Measurements from ENCODE around the gene CPEB1. TPM values are rescaled to one million over a fixed set of nuclear protein-coding genes. Genes with fewer than 3 reads are reported as not detected.

CPEB1 gene
- total RNA-seq, 3 donors from 2014 or later (not counting 1 experiment from before 2014, with no cell fraction given): not detected

GRCh38 chr15:82570721-82571508, 76.2 kb downstream of the CPEB1 start:
- H3K27me3 Mint-ChIP-seq (ENCODE audit: low read depth in 2 of 2): peaks cover 28 to 40% of the 10 kb centered on the region in 2 donors
- H3K27ac Mint-ChIP-seq: no peak overlapping the region
- no peaks in the 10 kb centered on the region for H3K4me1 Mint-ChIP-seq

GRCh38 chr15:82569834-82570233, 77.3 kb downstream of the CPEB1 start:
- no peak for DNase-seq
- H3K9me3 Mint-ChIP-seq: no peaks in the 10 kb centered on the region
- H3K27me3 Mint-ChIP-seq (ENCODE audit: low read depth in 2 of 2): peaks cover 23 to 30% of the 10 kb centered on the region in 2 donors
- Histone ChIP-seq H3K4me3 (ENCODE audit: low read length) (no peak overlapping the region), H3K27ac (ENCODE audit: low read length) (no peak overlapping the region), H3K4me1 (ENCODE audit: control insufficient read depth, insufficient read depth, low read length) (no peaks in the 10 kb centered on the region), H3K9me3 (ENCODE audit: control insufficient read depth, insufficient read depth, low read length) (no peaks in the 10 kb centered on the region), H3K27me3 (ENCODE audit: control insufficient read depth, insufficient read depth, low read length) (peaks cover 3% of the 10 kb centered on the region), H3K36me3 (ENCODE audit: control insufficient read depth, insufficient read depth, low read length) (no peaks in the 10 kb centered on the region)
- H3K27ac Mint-ChIP-seq: no peak overlapping the region
- 91% methylated on average over 4 of the region's 4 CpGs for WGBS (ENCODE audit: insufficient coverage)
- no peak overlapping the region for H3K4me3 Mint-ChIP-seq
- H3K4me1 Mint-ChIP-seq: no peaks in the 10 kb centered on the region
- H3K36me3 Mint-ChIP-seq: no peaks in the 10 kb centered on the region
- ATAC-seq: no peak
- no peak for TF ChIP-seq CTCF (IDR thresholded peaks at IDR 0.05)
- intact Hi-C loops (cut with micrococcal nuclease): no loop called here

More at GRCh38 chr15:82570721-82571508, 76.2 kb downstream of the CPEB1 start:
- Mint-ChIP-seq H3K36me3 (no peaks in the 10 kb centered on the region), H3K9me3 (no peaks in the 10 kb centered on the region), H3K4me3 (no peak overlapping the region)
- intact Hi-C loops (cut with micrococcal nuclease): no loop called here
- DNase-seq (no peak), ATAC-seq (no peak)
- WGBS (ENCODE audit: insufficient coverage): 74% methylated on average over 7 of the region's 7 CpGs
- no peak overlapping the region for H3K4me3 ChIP-seq (ENCODE audit: low read length)
- no peaks in the 10 kb centered on the region for H3K4me1 ChIP-seq (ENCODE audit: control insufficient read depth, insufficient read depth, low read length)
- no peak for TF ChIP-seq CTCF (IDR thresholded peaks at IDR 0.05)
- no peak overlapping the region for H3K27ac ChIP-seq (ENCODE audit: low read length)
- H3K36me3 ChIP-seq (ENCODE audit: control insufficient read depth, insufficient read depth, low read length): no peaks in the 10 kb centered on the region
- no peaks in the 10 kb centered on the region for H3K9me3 ChIP-seq (ENCODE audit: control insufficient read depth, insufficient read depth, low read length)
- H3K27me3 ChIP-seq (ENCODE audit: control insufficient read depth, insufficient read depth, low read length): peaks cover 3% of the 10 kb centered on the region

GRCh38 chr15:82568986-82569385, 78.2 kb downstream of the CPEB1 start:
- H3K27me3 Mint-ChIP-seq (ENCODE audit: low read depth in 2 of 2): peaks cover 21 to 26% of the 10 kb centered on the region in 2 donors
- no peaks in the 10 kb centered on the region for H3K9me3 Mint-ChIP-seq
- no peaks in the 10 kb centered on the region for H3K4me1 Mint-ChIP-seq
- no peak overlapping the region for H3K27ac Mint-ChIP-seq
- H3K36me3 ChIP-seq (ENCODE audit: control insufficient read depth, insufficient read depth, low read length): no peaks in the 10 kb centered on the region
- no peaks in the 10 kb centered on the region for H3K4me1 ChIP-seq (ENCODE audit: control insufficient read depth, insufficient read depth, low read length)
- H3K27ac ChIP-seq (ENCODE audit: low read length): no peak overlapping the region
- TF ChIP-seq CTCF (IDR thresholded peaks at IDR 0.05): no peak
- no peak overlapping the region for H3K4me3 Mint-ChIP-seq
- peaks cover 3% of the 10 kb centered on the region for H3K27me3 ChIP-seq (ENCODE audit: control insufficient read depth, insufficient read depth, low read length)
- intact Hi-C loops (cut with micrococcal nuclease): no loop called here
- no peak for ATAC-seq
- H3K9me3 ChIP-seq (ENCODE audit: control insufficient read depth, insufficient read depth, low read length): no peaks in the 10 kb centered on the region
- no peaks in the 10 kb centered on the region for H3K36me3 Mint-ChIP-seq
- H3K4me3 ChIP-seq (ENCODE audit: low read length): no peak overlapping the region
- no peak for DNase-seq
- 88% methylated on average over 5 of the region's 5 CpGs for WGBS (ENCODE audit: insufficient coverage)

GRCh38 chr15:82567661-82568060, 79.5 kb downstream of the CPEB1 start:
- H3K4me1 ChIP-seq (ENCODE audit: control insufficient read depth, insufficient read depth, low read length): no peaks in the 10 kb centered on the region
- no peak overlapping the region for H3K27ac ChIP-seq (ENCODE audit: low read length)
- H3K36me3 ChIP-seq (ENCODE audit: control insufficient read depth, insufficient read depth, low read length): no peaks in the 10 kb centered on the region
- H3K36me3 Mint-ChIP-seq: no peaks in the 10 kb centered on the region
- ATAC-seq: no peak
- H3K9me3 ChIP-seq (ENCODE audit: control insufficient read depth, insufficient read depth, low read length): no peaks in the 10 kb centered on the region
- no peaks in the 10 kb centered on the region for H3K9me3 Mint-ChIP-seq
- H3K4me1 Mint-ChIP-seq: no peaks in the 10 kb centered on the region
- no peak for TF ChIP-seq CTCF (IDR thresholded peaks at IDR 0.05)
- peaks cover 13 to 14% of the 10 kb centered on the region in 2 donors for H3K27me3 Mint-ChIP-seq (ENCODE audit: low read depth in 2 of 2)
- intact Hi-C loops (cut with micrococcal nuclease): no loop called here
- DNase-seq: no peak
- H3K4me3 Mint-ChIP-seq: no peak overlapping the region
- H3K4me3 ChIP-seq (ENCODE audit: low read length): no peak overlapping the region
- H3K27ac Mint-ChIP-seq: no peak overlapping the region
- WGBS (ENCODE audit: insufficient coverage): 93% methylated on average over 2 of the region's 2 CpGs
- peaks cover 3% of the 10 kb centered on the region for H3K27me3 ChIP-seq (ENCODE audit: control insufficient read depth, insufficient read depth, low read length)

Measured in natural killer cell (primary cell).